Testis (tissue), 3 donors: Measurements from ENCODE around the gene VWA5B2. TPM values are rescaled to one million over a fixed set of nuclear protein-coding genes. Genes with fewer than 3 reads are reported as not detected.

Experiments
- DNase-seq: peaks from one replicate; pipeline ENCODE4 v3.0.0-alpha.2; 2019
- H3K27ac ChIP-seq, 2 donors: fragments of 200-600 bp; sonication (generic); one replicate each; pipeline ENCODE4 v1.5.1; 2019
- H3K27me3 ChIP-seq: fragments of 200-600 bp; sonication (generic); one replicate; pipeline ENCODE4 v1.5.1; 2019
- H3K36me3 ChIP-seq: fragments of 200-600 bp; sonication (generic); one replicate; pipeline ENCODE4 v1.5.1; 2017; ENCODE audit warnings: low read depth; ENCODE audit errors: missing control alignments
- H3K4me1 ChIP-seq: fragments of 200-600 bp; sonication (generic); one replicate; pipeline ENCODE4 v1.5.1; 2019
- H3K4me3 ChIP-seq, 2 donors: fragments of 200-600 bp; sonication (generic); one replicate each; pipeline ENCODE4 v1.5.1; 2017 to 2019
- H3K9me3 ChIP-seq: fragments of 200-600 bp; sonication (generic); one replicate; pipeline ENCODE4 v1.5.1; 2017
- CTCF ChIP-seq, 3 experiments: fragments of 450-650 bp in 2 of 3; fragments of 200-600 bp in 1 of 3; sonication (generic) in 1 of 3; IDR thresholded peaks; one replicate each; pipeline ENCODE4 v1.5.1; 2016 to 2019; ENCODE audit warnings: antibody characterized with exemption in 3 of 3, mild to moderate bottlenecking in 2 of 3, moderate library complexity in 1 of 3
- POLR2A ChIP-seq: fragments of 450-650 bp; IDR thresholded peaks from one replicate; pipeline ENCODE4 v1.6.1; 2017; ENCODE audit warnings: antibody characterized with exemption, mild to moderate bottlenecking, moderate library complexity
- WGBS, 2 donors: methylation state at CpG; one replicate each; pipeline ENCODE4 v1.1.5; 2018; 5-methylcytosine and 5-hydroxymethylcytosine counted together
- intact Hi-C: fragments of 100-400 bp; cut with DNase I; formaldehyde crosslinking; loops from one replicate; pipeline ENCODE4 v1.15.1; 2023; ENCODE audit warnings: low total_unique reads
- polyA plus RNA-seq: library from polyadenylated mRNA; stranded (reverse); fragments of 350-450 nt; fragmentation: Illumina TruSeq; extraction: RNeasy Lipid Tissue Mini Kit (QIAGEN cat#74804); gene quantifications from one replicate; pipeline ENCODE4 v1.2.3, GENCODE V29; 2014; ENCODE audit warnings: low read depth, low replicate concordance; ENCODE audit not compliant: insufficient read depth
- total RNA-seq, 2 donors: library from RNA; depleted of rRNA; stranded (reverse); fragments of >200 nt; gene quantifications; one replicate each; pipeline ENCODE4 v1.2.3, GENCODE V29; 2016

Gene VWA5B2
- total and polyA plus RNA-seq, 3 donors from 2014 or later: 2.5 to 17.6 (median 13.8) TPM

DNA sequence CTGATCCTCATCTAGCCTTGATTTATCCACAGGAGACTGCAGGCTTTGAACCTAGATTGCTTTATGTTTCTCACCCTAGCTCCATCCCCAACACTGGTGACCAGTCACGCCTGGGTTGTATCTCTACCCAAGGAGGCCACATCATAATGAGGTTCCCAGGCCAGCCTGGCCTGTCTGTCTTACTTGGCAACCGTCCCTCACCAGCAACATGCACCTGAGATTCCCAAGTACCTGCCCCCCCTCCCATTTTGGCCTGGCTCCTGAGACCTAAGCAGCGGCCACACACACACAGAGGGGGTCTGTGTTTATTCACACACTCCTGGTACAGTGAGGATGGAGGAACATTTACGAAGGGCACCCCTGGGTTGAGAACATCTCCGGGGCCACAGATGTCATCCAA lies 29.5 kb downstream of the VWA5B2 start:
- peaks cover 25% of the 10 kb centered on the region for H3K4me1 ChIP-seq
- 93 to 94% methylated on average over 3 to 5 of the region's 5 CpGs for WGBS, 2 donors
- TF ChIP-seq POLR2A (no peak), CTCF (IDR thresholded peaks at IDR 0.05) (no peak)
- intact Hi-C loops: no loop called here
- no peaks in the 10 kb centered on the region for H3K27me3 ChIP-seq
- H3K4me3 ChIP-seq: no peak overlapping the region
- no peak overlapping the region for H3K27ac ChIP-seq
- H3K9me3 ChIP-seq: no peaks in the 10 kb centered on the region
- no peaks in the 10 kb centered on the region for H3K36me3 ChIP-seq
- no peak for DNase-seq

- no peaks in the 10 kb centered on the region for H3K27me3 ChIP-seq
- H3K9me3 ChIP-seq: no peaks in the 10 kb centered on the region
- TF ChIP-seq POLR2A: no peak
- TF ChIP-seq CTCF (IDR thresholded peaks at IDR 0.05): no peak
- peaks cover 25% of the 10 kb centered on the region for H3K4me1 ChIP-seq
- intact Hi-C loops: no loop called here
- no peak overlapping the region for H3K4me3 ChIP-seq
- H3K27ac ChIP-seq: no peak overlapping the region
- 11 to 13% methylated on average over 22 to 24 of the region's 28 CpGs for WGBS, 2 donors
- no peaks in the 10 kb centered on the region for H3K36me3 ChIP-seq
- DNase-seq: no peak
These were observed 30.1 kb downstream of the VWA5B2 start for GRCh38 chr3:184259396-184259877.

DNA sequence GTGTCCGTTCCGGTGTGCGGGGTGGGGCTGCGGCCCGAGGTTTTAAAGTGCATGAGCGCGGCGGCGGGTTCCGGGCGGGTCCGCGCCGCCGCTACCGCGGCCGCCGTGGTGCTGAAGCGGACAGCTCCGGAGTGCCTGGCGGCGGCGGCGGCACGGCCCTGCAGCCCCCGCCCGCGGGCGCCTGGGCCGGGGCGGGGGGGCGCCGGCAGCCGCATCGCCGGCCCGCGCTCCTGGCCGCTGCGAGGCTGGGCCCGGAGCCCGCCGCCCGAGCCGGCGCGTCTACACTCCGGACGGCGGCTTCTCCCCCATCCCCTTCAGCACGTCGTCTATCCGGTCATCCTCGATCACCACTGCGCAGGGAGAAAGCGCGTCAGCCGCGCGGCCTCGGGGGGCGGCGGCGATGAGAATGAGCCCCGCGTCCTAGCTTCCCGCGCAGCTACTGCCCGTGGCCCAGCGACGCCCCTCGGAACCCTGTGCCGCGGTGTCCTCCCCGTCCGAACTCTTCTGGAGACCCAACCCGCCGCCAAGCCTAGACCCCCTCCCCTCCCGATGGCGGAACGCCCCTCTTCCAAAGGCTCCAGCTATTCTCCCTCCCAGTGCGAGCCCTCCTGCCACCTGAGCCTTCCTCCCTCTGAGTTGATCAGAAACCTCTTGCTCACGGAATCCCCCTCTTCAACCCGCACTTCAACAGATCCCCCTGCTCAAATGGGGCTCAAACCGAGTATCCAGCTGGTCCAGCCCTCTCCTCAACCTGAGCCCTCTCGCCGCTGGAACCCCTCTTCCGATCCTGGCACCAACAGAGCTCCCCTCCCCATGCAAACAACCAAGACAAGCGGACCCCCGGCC lies 30.7 kb downstream of the VWA5B2 start:
- 1% methylated on average over 27 to 57 of the region's 91 CpGs for WGBS, 2 donors
- TF ChIP-seq POLR2A: no peak
- TF ChIP-seq CTCF (IDR thresholded peaks at IDR 0.05): no peak
- peak; percentile 46 for DNase-seq
- Histone ChIP-seq H3K27me3 (no peaks in the 10 kb centered on the region), H3K36me3 (no peaks in the 10 kb centered on the region), H3K4me3 (no peak overlapping the region), H3K4me1 (peaks cover 25% of the 10 kb centered on the region), H3K27ac (no peak overlapping the region), H3K9me3 (no peaks in the 10 kb centered on the region)
- intact Hi-C loops: no loop called here

- Histone ChIP-seq H3K4me3 (peak overlapping the region; percentile 26), H3K9me3 (no peaks in the 10 kb centered on the region), H3K36me3 (no peaks in the 10 kb centered on the region), H3K4me1 (peaks cover 25% of the 10 kb centered on the region), H3K27ac (no peak overlapping the region), H3K27me3 (no peaks in the 10 kb centered on the region)
- WGBS, 2 donors: 0% methylated on average over 14 to 49 of the region's 49 CpGs
- no peak for TF ChIP-seq POLR2A
- TF ChIP-seq CTCF (IDR thresholded peaks at IDR 0.05): no peak
- intact Hi-C loops: no loop called here
- DNase-seq: no peak
These were observed 31.4 kb downstream of the VWA5B2 start for GRCh38 chr3:184260724-184261269.
